IMR-90 (cell line): ENCODE results near the gene USP20. TPM values are rescaled to one million over a fixed set of nuclear protein-coding genes. Genes with fewer than 3 reads are reported as not detected.

Experiments used
- ATAC-seq: fragments of 200-7000 bp; cut with Tn5 transposase; 2 replicates; pipeline ENCODE4 v1.9.1; 2020; ENCODE audit warnings: low read depth, mild to moderate bottlenecking, moderate library complexity
- BruUV-seq: library from RNA; stranded (reverse); fragments of 400-500 nt; replicated peaks from 2 replicates; lab custom pipeline; 2021; lab: Mats Ljungman, UMichigan
- CTCF ChIA-PET: fragments of 300-600 bp; formaldehyde crosslinking; extraction: SDS; loops from one replicate; lab custom pipeline; 2021; ENCODE audit warnings: antibody characterized with exemption; lab: Yijun Ruan, JAX
- POLR2A ChIA-PET: fragments of 300-600 bp; sonication (Branson Sonifier 250); formaldehyde crosslinking; loops from one replicate; lab custom pipeline; 2022; ENCODE audit warnings: antibody characterized with exemption; ENCODE audit not compliant: unreplicated experiment; lab: Charles Lee
- DNase-seq: peaks from one replicate; pipeline ENCODE4 v3.0.0; 2013
- H2AFZ ChIP-seq: replicated peaks from 2 replicates; pipeline ENCODE3; 2013; ENCODE audit warnings: low read length, mild to moderate bottlenecking; ENCODE audit not compliant: poor library complexity
- H2AK5ac ChIP-seq: 2 replicates; pipeline ENCODE4 v1.6.1; 2013; ENCODE audit warnings: low read depth, low read length, inconsistent platforms
- H2AK9ac ChIP-seq: replicated peaks from 2 replicates; pipeline ENCODE3; 2013; ENCODE audit warnings: mild to moderate bottlenecking, low read depth, low read length, moderate library complexity; ENCODE audit not compliant: poor library complexity
- H2BK120ac ChIP-seq: 2 replicates; pipeline ENCODE4 v1.6.1; 2013; ENCODE audit warnings: low read depth, low read length, inconsistent platforms
- H2BK15ac ChIP-seq: 3 replicates; pipeline ENCODE4 v1.6.1; 2013; ENCODE audit warnings: low read depth, low read length, inconsistent platforms
- H2BK20ac ChIP-seq: 2 replicates; pipeline ENCODE4 v1.6.1; 2013; ENCODE audit warnings: low read depth, mild to moderate bottlenecking, inconsistent platforms, low read length, moderate library complexity
- H2BK5ac ChIP-seq: 2 replicates; pipeline ENCODE4 v1.6.1; 2013; ENCODE audit warnings: mild to moderate bottlenecking, low read depth, low read length, inconsistent platforms; ENCODE audit not compliant: poor library complexity, severe bottlenecking
- H3K14ac ChIP-seq: replicated peaks from 2 replicates; pipeline ENCODE4 v1.6.1; 2013; ENCODE audit warnings: low read depth, low read length, inconsistent platforms
- H3K18ac ChIP-seq: 2 replicates; pipeline ENCODE4 v1.6.1; 2013; ENCODE audit warnings: low read depth, low read length, control low read depth
- H3K23ac ChIP-seq: 2 replicates; pipeline ENCODE4 v1.6.1; 2013; ENCODE audit warnings: low read depth, low read length, inconsistent platforms
- H3K27ac ChIP-seq: 2 replicates; pipeline ENCODE4 v1.5.1; 2013; ENCODE audit warnings: mild to moderate bottlenecking, control low read depth, low read length; ENCODE audit not compliant: insufficient read depth
- H3K27me3 ChIP-seq: 2 replicates; pipeline ENCODE4 v1.6.1; 2013; ENCODE audit warnings: low read length; ENCODE audit not compliant: control insufficient read depth, insufficient read depth
- H3K36me3 ChIP-seq: 2 replicates; pipeline ENCODE4 v1.6.1; 2013; ENCODE audit warnings: low read length, mixed read lengths; ENCODE audit not compliant: control insufficient read depth, insufficient read depth
- H3K4ac ChIP-seq: 2 replicates; pipeline ENCODE4 v1.6.1; 2013; ENCODE audit warnings: low read depth, low read length, inconsistent platforms
- H3K4me1 ChIP-seq: 2 replicates; pipeline ENCODE4 v1.6.1; 2013; ENCODE audit warnings: low read length, mixed read lengths; ENCODE audit not compliant: control insufficient read depth, insufficient read depth
- H3K4me2 ChIP-seq: 2 replicates; pipeline ENCODE4 v1.6.1; 2013; ENCODE audit warnings: low read depth, mild to moderate bottlenecking, control low read depth, low read length, moderate library complexity
- H3K4me3 ChIP-seq: 2 replicates; pipeline ENCODE4 v1.5.1; 2013; ENCODE audit warnings: low read depth, mild to moderate bottlenecking, control low read depth, low read length, moderate library complexity; ENCODE audit not compliant: insufficient read depth
- H3K56ac ChIP-seq: 2 replicates; pipeline ENCODE4 v1.6.1; 2013; ENCODE audit warnings: low read length, inconsistent platforms; ENCODE audit not compliant: insufficient read depth; ENCODE audit errors: extremely low read depth
- H3K79me1 ChIP-seq, 2 experiments: 2 replicates each; pipeline ENCODE4 v1.6.1; 2013; ENCODE audit warnings: low read length in 2 of 2, inconsistent platforms in 1 of 2, low read depth in 1 of 2
- H3K9ac ChIP-seq: 2 replicates; pipeline ENCODE4 v1.6.1; 2013; ENCODE audit warnings: low read depth, low read length, control low read depth
- H3K9me1 ChIP-seq: 2 replicates; pipeline ENCODE4 v1.6.1; 2013; ENCODE audit warnings: low read length, inconsistent platforms; ENCODE audit not compliant: insufficient read depth
- H3K9me3 ChIP-seq: 2 replicates; pipeline ENCODE4 v1.6.1; 2013; ENCODE audit warnings: low read length; ENCODE audit not compliant: control insufficient read depth, insufficient read depth
- H4K20me1 ChIP-seq: 2 replicates; pipeline ENCODE4 v1.6.1; 2013; ENCODE audit warnings: low read length, inconsistent platforms; ENCODE audit not compliant: insufficient read depth
- H4K5ac ChIP-seq: 2 replicates; pipeline ENCODE4 v1.6.1; 2013; ENCODE audit warnings: mild to moderate bottlenecking, low read depth, low read length, control low read depth
- H4K8ac ChIP-seq, 2 experiments: 2 replicates each; pipeline ENCODE4 v1.6.1; 2013; ENCODE audit warnings: low read depth in 2 of 2, low read length in 2 of 2, control low read depth in 1 of 2, inconsistent platforms in 1 of 2
- H4K91ac ChIP-seq: 2 replicates; pipeline ENCODE4 v1.6.1; 2013; ENCODE audit warnings: low read depth, low read length, inconsistent platforms; ENCODE audit not compliant: insufficient read depth
- CEBPB ChIP-seq: IDR thresholded peaks from 2 replicates; pipeline ENCODE4 v1.6.1; 2012; ENCODE audit warnings: low read depth, low read length, improper control_type of control experiment
- CHD1 ChIP-seq: IDR thresholded peaks from 2 replicates; pipeline ENCODE4 v1.6.1; 2012; ENCODE audit warnings: low read depth, low read length, improper control_type of control experiment
- CTCF ChIP-seq: conservative IDR thresholded peaks from 2 replicates; pipeline ENCODE4 v1.5.1; 2012; ENCODE audit warnings: mild to moderate bottlenecking, low read depth, low read length, improper control_type of control experiment
- ELK1 ChIP-seq: fragments of 150-350 bp; IDR thresholded peaks from 2 replicates; pipeline ENCODE4 v1.6.1; 2016; ENCODE audit warnings: low read depth, mild to moderate bottlenecking, low read length, moderate library complexity, borderline replicate concordance
- FOS ChIP-seq: fragments of 150-350 bp; IDR thresholded peaks from 2 replicates; pipeline ENCODE4 v1.6.1; 2016; ENCODE audit warnings: low read depth, low read length
- MAFK ChIP-seq: IDR thresholded peaks from 2 replicates; pipeline ENCODE4 v1.6.1; 2012; ENCODE audit warnings: low read depth, low read length, improper control_type of control experiment
- MAZ ChIP-seq: IDR thresholded peaks from 2 replicates; pipeline ENCODE4 v1.6.1; 2012; ENCODE audit warnings: low read depth, mild to moderate bottlenecking, low read length, improper control_type of control experiment, moderate library complexity, borderline replicate concordance
- MXI1 ChIP-seq: IDR thresholded peaks from 2 replicates; pipeline ENCODE4 v1.6.1; 2012; ENCODE audit warnings: low read depth, mild to moderate bottlenecking, low read length, moderate library complexity, borderline replicate concordance
- NFE2L2 ChIP-seq: fragments of 150-350 bp; IDR thresholded peaks from 2 replicates; pipeline ENCODE4 v1.6.1; 2016; ENCODE audit warnings: low read depth, mild to moderate bottlenecking, low read length
- POLR2A ChIP-seq: IDR thresholded peaks from 2 replicates; pipeline ENCODE4 v1.6.1; 2012; ENCODE audit warnings: mild to moderate bottlenecking, low read depth, low read length
- RAD21 ChIP-seq: IDR thresholded peaks from 2 replicates; pipeline ENCODE4 v1.6.1; 2012; ENCODE audit warnings: low read length, improper control_type of control experiment
- RCOR1 ChIP-seq: IDR thresholded peaks from 2 replicates; pipeline ENCODE4 v1.6.1; 2012; ENCODE audit warnings: mild to moderate bottlenecking, low read length, improper control_type of control experiment; ENCODE audit not compliant: insufficient replicate concordance
- RFX5 ChIP-seq: IDR thresholded peaks from 2 replicates; pipeline ENCODE4 v1.8.0; 2012; ENCODE audit warnings: low read depth, mild to moderate bottlenecking, low read length, moderate library complexity
- SMC3 ChIP-seq: fragments of 150-350 bp; IDR thresholded peaks from 2 replicates; pipeline ENCODE4 v1.6.1; 2016; ENCODE audit warnings: low read depth, mild to moderate bottlenecking, antibody characterized with exemption, low read length, moderate library complexity
- WGBS, 2 experiments: methylation state at CpG; one replicate each; pipeline versions ENCODE4 v1.1.5 to v1.1.7; 2013; ENCODE audit warnings: missing lambda C conversion rate in 2 of 2; ENCODE audit not compliant: insufficient read length in 1 of 2; ENCODE audit errors: extremely low coverage in 2 of 2; 5-methylcytosine and 5-hydroxymethylcytosine counted together
- dilution Hi-C: fragments of 300-500 bp; cut with HindIII; formaldehyde crosslinking; loops from one replicate; pipeline ENCODE4 v1.14.3; 2018; ENCODE audit warnings: low sequenced_read_pairs; ENCODE audit not compliant: unreplicated experiment
- in situ Hi-C: fragments of 300-500 bp; cut with MboI; formaldehyde crosslinking; loops from 3 replicates; pipeline ENCODE4 v1.14.3; 2019; ENCODE audit warnings: low sequenced_read_pairs, inconsistent platforms, mixed read lengths
- intact Hi-C: fragments of 100-400 bp; cut with micrococcal nuclease; formaldehyde crosslinking; loops from 2 replicates; pipeline ENCODE4 v1.10.0; 2022
- polyA plus RNA-seq, 3 experiments: library from polyadenylated mRNA; depleted of rRNA; stranded (reverse); fragments of >200 nt; gene quantifications; 2 replicates each; pipeline ENCODE4 v1.2.3, GENCODE V29; 2012; ENCODE audit warnings: low replicate concordance in 1 of 3
- total RNA-seq: library from RNA; depleted of rRNA; stranded (reverse); fragments of >200 nt; gene quantifications from 2 replicates; pipeline ENCODE4 v1.2.3, GENCODE V29; 2012
- TF ChIP-seq, protein P1 (sequence below): fragments of 150-350 bp; IDR thresholded peaks from 2 replicates; pipeline ENCODE4 v1.6.1; 2017; ENCODE audit warnings: mild to moderate bottlenecking, antibody characterized with exemption, low read length, low read depth

The USP20 gene
- total and polyA plus RNA-seq, 2 of the 4 experiments (the other 2 are of a cell fraction) = 3.8 to 21.6 TPM

- Histone ChIP-seq H4K20me1 (no peaks in the 10 kb centered on the region), H2AK5ac (0 out of 2 replicates have a peak overlapping the region, but pooled peaks have one; percentile 7), H2BK15ac (no peak overlapping the region), H3K4me3 (no peak overlapping the region), H2BK20ac (no peak overlapping the region), H4K5ac (no peak overlapping the region), H3K27me3 (no peaks in the 10 kb centered on the region), H3K9me3 (no peaks in the 10 kb centered on the region), H3K27ac (no peak overlapping the region), H3K79me1 (peaks cover 0 to 3% of the 10 kb centered on the region in 2 experiments; a peak in 1 of 4 replicates), H3K9me1 (peaks cover 10% of the 10 kb centered on the region), H3K23ac (no peak overlapping the region), H4K91ac (no peak overlapping the region), H2BK120ac (no peak overlapping the region), H3K14ac (no peak overlapping the region), H3K36me3 (peaks cover 14% of the 10 kb centered on the region), H3K9ac (no peak overlapping the region), H2AK9ac (no peak overlapping the region), H2AFZ (no peak overlapping the region), H3K4me2 (no peak overlapping the region), H4K8ac (no peak overlapping the region), H3K4ac (no peak overlapping the region), H3K4me1 (peaks cover 24% of the 10 kb centered on the region), H3K18ac (no peak overlapping the region), H3K56ac (no peak overlapping the region), H2BK5ac (no peak overlapping the region)
- ChIA-PET CTCF (no interaction called here), POLR2A (no interaction called here)
- dilution Hi-C loops = no loop called here
- intact Hi-C loops = loop anchor here (5.0 to 10.0 kb wide), 3 partner anchors 72 to 345 kb away; no protein-coding TSS in a partner anchor
- no TSS peak for BruUV-seq
- DNase-seq = no peak
- no peak for ATAC-seq
- in situ Hi-C loops = loop anchor here (25.0 kb wide), 1 partner anchor 172 kb away; the partner anchor contains the start of gene GPR107
- WGBS, 2 experiments = 67% methylated on average over 3 of the region's 37 CpGs; no CpG with 5 or more reads in 1 of the 2 experiments
- no peak for TF ChIP-seq RCOR1
- TF ChIP-seq NFE2L2 = no peak
- TF ChIP-seq POLR2A = no peak
- TF ChIP-seq, protein P1, sequence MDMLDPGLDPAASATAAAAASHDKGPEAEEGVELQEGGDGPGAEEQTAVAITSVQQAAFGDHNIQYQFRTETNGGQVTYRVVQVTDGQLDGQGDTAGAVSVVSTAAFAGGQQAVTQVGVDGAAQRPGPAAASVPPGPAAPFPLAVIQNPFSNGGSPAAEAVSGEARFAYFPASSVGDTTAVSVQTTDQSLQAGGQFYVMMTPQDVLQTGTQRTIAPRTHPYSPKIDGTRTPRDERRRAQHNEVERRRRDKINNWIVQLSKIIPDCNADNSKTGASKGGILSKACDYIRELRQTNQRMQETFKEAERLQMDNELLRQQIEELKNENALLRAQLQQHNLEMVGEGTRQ = no peak
- no peak for TF ChIP-seq MAZ
- TF ChIP-seq CEBPB = no peak
- no peak for TF ChIP-seq RFX5
- no peak for TF ChIP-seq ELK1
- TF ChIP-seq RAD21 = no peak
- TF ChIP-seq CHD1 = no peak
- no peak for TF ChIP-seq SMC3
- no peak for TF ChIP-seq FOS
- no peak for TF ChIP-seq MXI1
- TF ChIP-seq CTCF = no peak
- no peak for TF ChIP-seq MAFK
Observed at GRCh38 chr9:129889941-129890717, 54.9 kb downstream of the USP20 start.
